Measurements from ENCODE around the gene PPEF2.

PPEF2 gene

DNA sequence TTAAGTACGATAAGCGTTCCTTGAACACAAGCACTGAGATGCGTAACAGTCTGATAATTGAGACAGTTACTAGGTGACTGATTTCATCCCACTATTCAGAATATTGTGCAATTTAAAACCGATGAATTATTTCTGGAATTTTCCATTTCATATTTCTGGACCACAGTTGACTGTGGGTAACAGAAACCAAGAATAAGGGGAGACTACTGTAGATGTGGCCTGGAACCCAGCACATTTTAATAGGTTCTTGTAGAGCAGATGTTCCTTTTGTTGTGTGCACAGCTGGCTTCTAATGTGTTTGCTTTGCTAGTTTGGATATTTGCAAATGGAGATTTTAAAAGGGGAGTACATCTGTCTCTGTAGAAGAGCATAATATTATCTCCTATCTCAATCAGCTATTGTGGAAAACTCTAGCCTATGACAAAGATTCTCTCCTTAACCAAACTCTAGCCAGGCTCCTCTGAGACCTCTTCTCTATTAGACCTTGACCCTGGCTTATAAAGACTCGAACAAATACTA lies 22.1 kb upstream of the PPEF2 start:
- no peak for TF ChIP-seq CTCF (IDR thresholded peaks at IDR 0.05)

- no peak for TF ChIP-seq CTCF (IDR thresholded peaks at IDR 0.05)
Measured at GRCh38 chr4:75922588-75922987, 20.3 kb upstream of the PPEF2 start.

DNA sequence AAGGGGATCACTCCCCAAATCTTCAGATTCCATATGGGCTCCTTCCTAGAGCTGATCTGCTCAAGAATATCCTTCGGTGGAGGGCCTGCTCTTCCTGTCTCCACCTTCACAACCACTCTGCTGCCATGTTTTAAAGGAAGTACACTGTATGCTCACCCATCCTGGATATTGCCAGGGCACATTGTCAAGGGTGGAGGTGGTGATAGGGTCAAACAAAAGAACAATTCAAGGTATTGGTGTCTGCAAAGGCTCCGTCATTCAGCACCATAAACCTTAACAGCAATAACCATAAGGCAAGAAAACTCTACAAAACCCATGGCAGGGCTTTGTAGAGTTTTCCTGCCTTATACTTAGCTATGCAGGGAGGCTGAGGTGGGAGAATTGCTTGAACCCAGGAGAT lies 19.7 kb upstream of the PPEF2 start:
- no peak for TF ChIP-seq CTCF (IDR thresholded peaks at IDR 0.05)

DNA sequence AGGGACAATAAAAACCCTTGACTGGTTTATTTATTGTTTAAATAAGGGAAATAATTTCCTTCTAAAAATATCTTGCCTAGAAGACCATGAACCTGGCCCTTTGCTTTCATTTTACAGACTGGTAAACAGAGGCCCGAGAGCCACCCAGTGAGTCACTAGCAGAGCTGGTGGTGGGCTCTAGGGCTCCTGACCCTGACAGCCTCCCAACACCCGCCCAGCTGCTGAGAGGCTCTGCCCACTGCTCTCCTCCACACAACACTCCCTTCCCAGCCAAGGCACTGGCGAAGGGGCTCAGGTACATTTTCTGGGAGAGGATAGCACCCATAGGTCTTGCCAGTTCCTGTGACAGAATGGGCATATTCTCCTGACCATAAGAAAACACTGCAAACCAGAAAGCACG lies 18.1 kb upstream of the PPEF2 start:
- no peak for TF ChIP-seq CTCF (IDR thresholded peaks at IDR 0.05)

DNA sequence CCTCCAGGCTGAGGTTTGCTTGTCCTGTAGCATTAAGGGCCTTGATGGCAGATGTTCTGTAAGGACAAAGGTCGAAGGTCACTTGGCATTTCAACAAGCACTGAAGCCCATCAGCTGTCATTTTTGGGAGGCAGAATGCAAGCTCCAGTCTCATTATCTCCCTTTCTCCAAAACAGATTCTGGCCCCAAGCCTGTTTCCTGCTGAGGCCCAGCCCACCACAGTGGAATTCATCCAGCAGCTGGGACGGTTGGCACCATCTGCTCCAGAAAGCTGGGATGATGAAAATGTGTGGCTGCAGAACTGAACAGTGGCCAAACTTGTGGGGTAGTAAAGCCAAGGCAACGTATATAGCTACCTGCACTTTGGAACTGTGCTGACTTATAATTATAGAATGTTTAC lies 17.7 kb upstream of the PPEF2 start:
- TF ChIP-seq CTCF (IDR thresholded peaks at IDR 0.05), result no peak

GRCh38 chr4:75916091-75916661 lies 13.9 kb upstream of the PPEF2 start:
- TF ChIP-seq CTCF (IDR thresholded peaks at IDR 0.05), result peak; percentile 91

DNA sequence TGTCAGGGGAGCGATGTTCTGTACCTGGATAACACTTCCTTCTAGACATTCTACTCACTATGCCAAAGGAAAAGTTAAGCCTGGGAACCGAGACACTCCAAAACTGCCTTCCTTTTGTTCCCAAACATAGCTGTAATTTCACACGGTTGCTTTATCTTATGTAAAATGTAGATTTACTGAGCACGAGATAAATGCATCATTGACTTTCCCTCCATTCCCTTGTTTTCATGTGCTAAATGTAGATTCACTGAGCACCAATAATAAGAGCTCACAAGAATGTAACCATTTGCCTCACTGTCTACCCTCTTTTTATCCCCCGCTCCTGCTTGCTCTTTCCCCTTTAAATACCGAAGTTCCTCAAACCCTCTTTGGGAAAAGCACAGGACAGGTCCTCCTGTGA lies 10.7 kb upstream of the PPEF2 start:
- no peak for TF ChIP-seq CTCF (IDR thresholded peaks at IDR 0.05)

DNA sequence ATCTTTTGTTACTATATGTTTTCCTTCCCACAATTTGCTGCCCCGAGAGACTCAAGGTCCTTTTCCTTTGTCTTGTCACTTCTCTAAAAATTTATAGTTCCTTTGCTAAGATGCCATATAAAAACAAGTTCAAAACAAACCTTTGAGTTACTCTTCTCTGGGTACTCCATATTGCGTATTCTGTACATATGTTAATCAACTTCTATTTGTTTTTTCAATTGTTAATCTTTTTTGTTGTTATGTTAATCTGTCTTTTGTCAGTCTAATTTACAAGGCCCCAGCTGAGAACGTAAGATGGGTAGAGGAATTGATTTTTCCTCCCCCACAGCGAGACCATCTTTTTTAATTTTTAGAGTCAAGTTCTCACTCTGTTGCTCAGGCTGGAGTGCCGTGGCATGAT lies 7.2 kb upstream of the PPEF2 start:
- TF ChIP-seq CTCF (IDR thresholded peaks at IDR 0.05), result no peak

Data from LNCAP (cell line).